ENCODE data around the gene KDM4B.

DNA sequence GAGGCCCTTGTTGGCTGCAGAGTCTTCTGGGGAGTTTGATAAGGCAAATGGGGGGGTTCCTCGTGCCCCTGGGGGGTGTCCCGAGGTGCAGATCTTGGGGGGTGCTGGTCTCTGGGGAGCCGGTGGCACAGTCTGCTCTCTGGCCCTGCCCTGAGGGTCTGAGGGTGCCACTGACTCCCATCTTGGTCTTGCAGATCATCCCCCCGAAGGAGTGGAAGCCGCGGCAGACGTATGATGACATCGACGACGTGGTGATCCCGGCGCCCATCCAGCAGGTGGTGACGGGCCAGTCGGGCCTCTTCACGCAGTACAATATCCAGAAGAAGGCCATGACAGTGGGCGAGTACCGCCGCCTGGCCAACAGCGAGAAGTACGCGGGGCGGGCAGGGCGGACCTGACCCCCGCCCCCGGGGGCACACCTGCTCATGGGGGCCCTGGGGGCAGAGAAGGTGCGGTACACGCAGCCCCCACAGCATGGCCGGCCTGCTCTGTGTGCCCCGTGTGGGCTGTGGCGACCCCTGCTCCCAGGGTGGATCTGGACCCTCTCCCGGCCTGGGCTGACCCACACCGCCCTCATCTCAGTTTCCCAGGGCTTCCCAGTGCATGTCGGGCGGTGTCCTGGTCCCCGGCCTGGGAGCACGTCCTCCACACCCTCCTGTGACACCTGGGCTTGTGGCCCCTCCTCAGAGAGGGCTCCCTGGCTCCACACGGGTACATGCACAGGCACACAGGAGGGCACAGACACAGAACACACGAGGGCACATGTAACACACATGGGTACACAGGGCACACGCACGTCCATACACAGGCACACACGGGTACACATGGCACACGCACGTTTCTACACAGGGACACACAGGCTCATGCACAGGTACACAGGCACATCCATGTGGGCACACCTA, 71.0 kb downstream of the KDM4B start:
- TF ChIP-seq, protein P1, sequence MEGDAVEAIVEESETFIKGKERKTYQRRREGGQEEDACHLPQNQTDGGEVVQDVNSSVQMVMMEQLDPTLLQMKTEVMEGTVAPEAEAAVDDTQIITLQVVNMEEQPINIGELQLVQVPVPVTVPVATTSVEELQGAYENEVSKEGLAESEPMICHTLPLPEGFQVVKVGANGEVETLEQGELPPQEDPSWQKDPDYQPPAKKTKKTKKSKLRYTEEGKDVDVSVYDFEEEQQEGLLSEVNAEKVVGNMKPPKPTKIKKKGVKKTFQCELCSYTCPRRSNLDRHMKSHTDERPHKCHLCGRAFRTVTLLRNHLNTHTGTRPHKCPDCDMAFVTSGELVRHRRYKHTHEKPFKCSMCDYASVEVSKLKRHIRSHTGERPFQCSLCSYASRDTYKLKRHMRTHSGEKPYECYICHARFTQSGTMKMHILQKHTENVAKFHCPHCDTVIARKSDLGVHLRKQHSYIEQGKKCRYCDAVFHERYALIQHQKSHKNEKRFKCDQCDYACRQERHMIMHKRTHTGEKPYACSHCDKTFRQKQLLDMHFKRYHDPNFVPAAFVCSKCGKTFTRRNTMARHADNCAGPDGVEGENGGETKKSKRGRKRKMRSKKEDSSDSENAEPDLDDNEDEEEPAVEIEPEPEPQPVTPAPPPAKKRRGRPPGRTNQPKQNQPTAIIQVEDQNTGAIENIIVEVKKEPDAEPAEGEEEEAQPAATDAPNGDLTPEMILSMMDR (IDR thresholded peaks at IDR 0.05), result no peak
- no peak for TF ChIP-seq POLR2A (IDR thresholded peaks at IDR 0.05; ENCODE audit: low read depth)
- no peak for TF ChIP-seq EP300 (IDR thresholded peaks at IDR 0.05)

All from esophagus muscularis mucosa (tissue), 4 donors.